Frontal cortex (tissue), 4 donors: ENCODE measurements around the gene IQGAP2. TPM values are rescaled to one million over a fixed set of nuclear protein-coding genes. Genes with fewer than 3 reads are reported as not detected.
"Not testable (repeated sequence)": the region's sequence is repeated elsewhere in the genome, so short reads cannot be mapped to it uniquely, and the experiment has no call there.

Source experiments
- DNase-seq, 2 donors: peaks; one replicate each; pipeline ENCODE4 v3.0.0; 2012; ENCODE audit warnings: low spot score in 2 of 2
- FAIRE-seq: peaks from 2 replicates; lab custom pipeline; 2012; peaks lifted over from hg19 to GRCh38; lab: Jason Lieb, UNC
- total RNA-seq: library from RNA; depleted of rRNA; stranded (reverse); fragments of >200 nt; gene quantifications from one replicate; pipeline ENCODE4 v1.2.3, GENCODE V29; 2014
- donor health status: control.
- donor health status: control.
- donor health status: control.

IQGAP2 gene
- total RNA-seq, 1 donor from 2014 or later, result 9.4 TPM

DNA sequence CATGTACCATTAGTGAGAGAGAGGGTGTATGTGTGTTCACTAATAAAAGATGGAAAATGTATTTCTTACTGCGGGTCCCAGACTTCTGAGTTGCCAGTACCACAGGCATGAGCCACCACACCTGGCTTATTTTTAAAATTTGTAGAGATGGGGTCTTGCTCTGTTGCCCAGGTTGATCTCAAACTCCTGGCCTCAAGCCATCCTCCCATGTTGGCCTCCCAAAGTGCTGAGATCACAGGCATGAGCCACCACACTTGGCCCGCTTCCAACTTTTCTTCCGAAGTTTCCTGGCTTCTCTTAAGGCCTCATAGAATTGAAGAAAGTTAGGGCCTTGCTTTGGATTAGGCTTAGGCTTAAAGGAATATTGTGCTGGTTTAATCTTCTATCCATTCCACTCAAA, 260.5 kb downstream of the IQGAP2 start:
- DNase-seq (no peak), FAIRE-seq (no peak)

DNA sequence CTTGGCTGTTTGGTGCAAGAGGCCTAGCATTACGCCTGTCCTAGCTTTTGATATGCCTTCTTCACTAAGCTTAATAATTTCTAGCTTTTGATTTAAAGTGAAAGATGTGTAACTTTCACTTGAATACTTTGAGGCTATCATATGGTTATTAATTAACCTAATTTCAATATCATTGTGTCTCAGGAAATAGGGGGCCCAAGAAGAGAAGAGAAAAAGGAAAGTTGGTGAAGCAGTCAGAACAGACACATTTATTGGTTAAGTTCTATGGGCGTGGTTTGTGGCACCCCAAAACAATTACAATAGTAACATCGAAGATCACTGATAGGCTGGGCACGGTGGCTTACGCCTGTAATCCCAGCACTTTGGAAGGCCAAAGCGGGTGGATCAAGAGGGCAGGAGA, 261.0 kb downstream of the IQGAP2 start:
- no peak for DNase-seq
- no peak for FAIRE-seq

DNA sequence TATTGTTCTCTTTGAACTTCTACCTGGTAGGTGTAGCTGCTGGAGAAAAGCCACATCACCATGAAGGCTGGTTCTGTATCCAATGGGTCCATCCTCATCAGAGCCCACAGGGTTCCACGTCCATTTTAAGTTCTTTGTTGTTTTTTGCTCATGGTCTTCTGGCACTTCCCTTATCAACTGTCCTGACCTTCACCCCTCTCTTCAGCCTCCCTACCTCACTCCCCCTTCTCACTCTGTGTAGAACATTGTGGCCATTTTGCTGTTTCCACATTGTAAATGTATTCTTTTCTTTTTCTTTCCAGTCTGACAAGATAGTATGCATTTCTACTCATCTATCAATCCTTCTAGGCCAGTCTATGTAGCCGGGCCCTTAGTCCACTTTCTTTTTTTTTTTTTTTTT, 264.4 kb downstream of the IQGAP2 start:
- no peak for DNase-seq
- FAIRE-seq, result no peak

DNA sequence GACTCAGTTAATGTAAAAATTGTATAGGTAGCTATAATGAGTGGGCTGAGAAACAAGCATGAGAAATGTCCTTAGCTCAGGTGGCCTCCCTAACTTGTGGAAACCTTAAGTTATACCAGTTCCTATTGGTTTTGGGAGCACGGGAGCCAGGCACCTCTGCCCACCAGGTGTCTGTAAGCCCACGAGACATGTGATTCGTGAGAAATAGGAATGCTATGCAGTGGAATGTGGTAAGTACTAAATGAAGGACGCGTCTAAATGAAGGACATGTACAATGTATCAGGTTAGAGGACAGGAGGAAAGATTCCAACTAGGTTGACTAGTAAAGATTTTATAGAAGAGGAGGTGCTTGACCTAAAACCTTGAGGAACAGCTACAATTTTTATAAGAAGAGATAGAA, 266.2 kb downstream of the IQGAP2 start:
- no peak for FAIRE-seq
- DNase-seq, result no peak

DNA sequence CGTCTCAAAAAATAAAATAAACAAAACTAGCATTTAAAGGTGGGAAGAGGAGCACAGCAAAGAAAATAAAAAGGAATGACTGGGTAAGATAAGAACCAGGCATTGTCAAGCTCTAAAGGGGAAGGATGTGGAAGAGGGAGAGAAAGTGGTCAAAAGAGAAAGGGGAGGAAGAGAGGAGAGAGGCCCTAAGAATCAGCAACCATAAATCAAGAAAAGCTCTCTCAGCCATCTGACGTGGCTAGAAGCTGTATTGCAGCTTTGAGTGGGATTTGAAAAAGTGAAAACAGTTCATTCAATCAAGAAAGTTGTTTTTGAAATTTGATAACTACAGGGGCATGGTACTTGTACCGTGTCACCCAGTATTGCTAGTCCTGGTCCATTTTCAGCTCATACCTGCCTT, 267.4 kb downstream of the IQGAP2 start:
- DNase-seq, result no peak
- FAIRE-seq, result no peak

DNA sequence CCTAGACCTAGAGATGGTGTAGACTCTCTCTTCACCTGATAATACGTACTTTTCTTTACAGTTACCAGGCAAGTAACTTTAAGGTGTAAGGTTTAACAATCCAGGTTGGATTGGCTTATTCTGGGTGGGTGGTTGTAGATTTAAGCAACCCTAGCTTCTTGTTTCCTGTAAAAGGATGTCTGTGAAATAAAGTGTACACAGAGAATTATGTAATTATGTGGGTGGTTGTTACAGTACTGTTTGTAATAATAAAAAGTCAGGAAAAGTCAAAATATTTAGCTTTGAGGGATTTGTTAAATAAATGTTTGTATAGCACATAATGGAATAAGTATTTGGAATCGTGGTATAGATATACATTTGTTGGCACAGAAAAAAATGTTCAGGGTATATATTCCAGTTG, 269.2 kb downstream of the IQGAP2 start:
- no peak for DNase-seq
- no peak for FAIRE-seq

DNA sequence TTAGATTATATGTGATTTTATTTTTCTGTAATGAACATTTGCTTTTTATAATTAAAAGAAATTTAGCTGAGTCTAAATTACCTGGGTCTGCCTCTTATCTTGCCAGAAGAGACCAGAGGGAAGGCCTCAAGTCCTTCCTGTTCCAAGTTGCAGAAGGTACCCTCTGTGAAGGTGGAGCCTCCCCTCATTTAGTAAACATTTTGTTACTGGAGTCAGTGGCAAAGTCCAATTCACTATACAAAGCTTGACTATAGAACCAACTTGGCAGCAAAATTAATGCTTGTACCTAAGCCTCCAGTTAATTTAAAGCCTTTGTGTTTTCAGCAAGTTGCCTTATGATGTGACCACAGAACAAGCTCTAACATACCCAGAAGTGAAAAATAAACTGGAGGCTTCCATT, 270.0 kb downstream of the IQGAP2 start:
- DNase-seq (no peak), FAIRE-seq (no peak)

DNA sequence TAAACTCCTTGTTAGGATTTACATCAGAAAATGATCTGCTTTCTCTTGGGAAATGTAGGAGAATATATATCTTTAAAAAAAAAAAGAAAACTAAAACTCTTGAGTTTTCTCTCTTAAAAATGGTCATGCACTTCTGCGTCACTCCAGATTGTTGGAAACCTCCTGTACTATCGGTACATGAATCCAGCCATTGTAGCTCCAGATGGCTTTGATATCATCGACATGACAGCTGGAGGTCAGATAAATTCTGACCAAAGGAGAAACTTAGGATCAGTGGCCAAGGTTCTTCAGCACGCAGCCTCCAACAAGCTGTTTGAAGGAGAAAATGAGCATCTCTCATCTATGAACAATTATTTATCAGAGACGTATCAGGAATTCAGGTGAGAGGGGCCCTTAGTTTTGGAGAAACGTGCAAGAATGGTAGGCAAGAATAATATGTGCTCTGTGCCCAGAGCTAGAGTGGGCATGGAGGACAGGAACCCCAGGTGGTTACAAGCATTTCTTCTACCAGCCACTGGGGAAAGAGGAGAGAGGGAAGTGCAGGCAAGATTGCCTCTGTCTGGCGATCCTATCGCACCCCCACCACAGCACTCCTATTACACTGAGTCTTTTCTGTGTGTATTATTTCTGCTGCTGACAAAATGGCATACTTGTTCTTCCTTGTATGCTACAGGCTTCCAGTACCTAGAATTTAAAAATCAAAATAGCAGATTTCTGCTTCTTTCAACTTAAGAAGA, 271.4 kb downstream of the IQGAP2 start:
- FAIRE-seq, result no peak

DNA sequence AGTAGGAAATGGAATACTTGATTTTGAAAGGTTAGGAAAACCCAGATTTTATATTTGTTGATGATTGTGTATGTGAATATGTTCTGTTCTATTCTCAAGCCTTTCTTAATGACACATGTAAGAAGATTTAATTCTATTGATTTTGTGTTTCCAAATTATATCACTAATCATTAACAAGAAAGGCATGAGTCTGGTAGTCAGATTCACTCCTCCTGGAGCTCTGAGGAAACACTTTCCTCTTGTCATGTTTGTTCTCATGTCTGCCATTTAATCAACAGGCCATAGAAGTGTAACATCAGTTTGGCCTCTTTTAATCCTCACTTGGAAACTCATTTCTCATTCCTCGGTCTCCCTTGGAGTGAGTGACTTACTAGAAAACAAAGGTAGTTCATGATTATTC, 272.3 kb downstream of the IQGAP2 start:
- no peak for DNase-seq
- FAIRE-seq, result no peak

More for the DNA sequence above, 271.4 kb downstream of the IQGAP2 start:
- no peak for DNase-seq

DNA sequence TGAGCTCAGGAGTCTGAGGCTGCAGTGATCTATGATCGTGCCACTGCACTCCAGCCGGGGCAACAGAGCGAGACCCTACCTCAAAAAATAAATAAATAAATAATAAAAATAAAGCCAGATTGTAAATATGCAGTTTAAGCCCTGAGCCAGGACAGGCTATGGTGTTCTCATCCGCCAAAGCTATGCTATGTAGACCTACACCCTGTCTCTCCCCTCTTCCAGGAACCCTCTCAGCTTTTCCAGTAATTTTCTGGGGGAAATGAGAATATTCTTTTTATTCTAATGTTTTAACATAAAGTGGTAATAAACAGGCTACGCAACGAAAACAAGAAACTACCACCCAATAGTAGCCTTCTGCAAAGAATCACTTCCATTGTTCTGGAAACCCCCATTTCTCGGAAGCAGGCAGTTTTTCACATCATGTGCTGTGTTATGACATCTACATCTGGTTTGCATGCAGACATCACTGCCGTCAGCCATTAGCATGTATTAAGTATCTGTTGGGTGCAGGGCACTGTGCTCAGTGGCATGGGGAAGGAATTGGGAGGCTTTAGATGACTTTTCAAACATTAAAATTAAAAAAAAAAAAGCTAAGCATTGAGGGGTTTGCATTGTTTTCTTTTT, 274.9 kb downstream of the IQGAP2 start:
- FAIRE-seq (no peak), DNase-seq (no peak)

DNA sequence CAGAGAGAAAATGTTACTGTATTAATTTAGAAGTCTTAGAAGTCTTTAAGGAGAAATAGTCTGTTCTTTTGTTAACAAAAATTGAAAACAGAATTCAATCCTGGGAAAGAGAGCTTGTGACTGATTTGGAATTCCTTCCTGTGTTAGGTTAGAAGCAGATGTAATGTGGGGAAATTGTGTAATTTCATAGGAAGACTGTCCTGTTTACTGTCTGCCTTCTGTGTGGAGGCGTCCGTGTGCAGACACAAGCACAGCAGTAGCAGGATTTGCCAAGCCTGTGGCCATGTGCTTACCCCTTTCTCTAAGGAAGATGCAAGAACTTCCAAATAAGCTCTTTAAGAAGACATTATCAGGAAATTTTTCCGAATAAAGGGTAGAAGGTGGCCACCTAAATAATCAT, 276.1 kb downstream of the IQGAP2 start:
- DNase-seq (no peak), FAIRE-seq (no peak)

DNA sequence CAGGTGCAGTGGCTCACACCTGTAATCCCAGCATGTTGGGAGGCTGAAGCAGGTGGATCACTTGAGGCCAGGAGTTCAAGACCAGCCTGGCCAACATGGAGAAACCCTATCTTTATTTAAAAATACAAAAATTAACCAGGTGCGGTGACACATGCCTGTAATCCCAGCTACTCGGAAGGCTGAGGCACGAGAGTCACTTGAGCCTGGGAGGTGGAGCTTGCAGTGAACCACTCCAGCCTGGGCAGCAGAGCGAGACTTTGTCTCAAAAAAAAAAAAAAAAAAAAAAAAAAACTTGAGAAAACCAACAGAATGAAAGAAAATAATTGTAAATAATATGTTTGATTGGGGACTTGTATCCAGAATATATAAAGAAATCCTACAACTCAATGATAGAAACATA, 277.7 kb downstream of the IQGAP2 start:
- DNase-seq, FAIRE-seq: not testable (repeated sequence)

DNA sequence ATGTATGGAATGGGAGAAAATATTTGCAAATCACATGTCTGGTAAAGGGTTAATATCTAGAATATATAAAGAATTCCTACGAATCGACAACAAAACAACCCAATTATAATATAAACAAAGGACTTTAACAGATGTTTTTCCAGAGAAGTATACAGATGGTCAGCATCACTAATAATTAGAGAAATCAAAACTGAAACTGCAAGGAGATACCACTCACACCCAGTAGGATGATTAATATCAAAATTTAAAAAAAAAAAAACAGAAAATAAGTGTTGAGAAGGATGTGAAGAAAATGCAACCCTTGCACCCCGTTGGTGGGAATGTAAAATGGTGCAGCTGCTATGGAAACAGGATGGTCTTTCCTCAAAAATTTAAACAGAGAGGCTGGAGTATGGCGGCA, 278.2 kb downstream of the IQGAP2 start:
- DNase-seq (no peak), FAIRE-seq (no peak)

DNA sequence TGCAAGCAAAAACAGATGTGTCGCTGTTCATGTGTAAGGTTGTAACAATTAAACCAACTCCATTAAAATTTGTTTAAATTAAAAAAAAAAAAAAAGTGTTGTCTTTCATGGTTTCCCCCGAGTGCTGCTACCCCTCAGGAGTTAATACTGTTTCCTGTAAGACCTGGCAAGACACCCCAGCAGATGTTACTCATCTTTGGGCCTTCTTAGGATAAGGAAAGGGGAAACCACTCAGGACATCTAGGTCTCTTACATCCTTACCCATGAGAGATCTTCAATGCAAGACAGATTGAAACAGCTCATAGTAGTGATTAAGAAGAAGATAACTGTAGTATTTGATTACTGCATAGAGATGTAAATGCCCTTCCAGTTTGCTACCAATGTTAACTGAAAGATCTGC, 279.3 kb downstream of the IQGAP2 start:
- DNase-seq (no peak), FAIRE-seq (no peak)

DNA sequence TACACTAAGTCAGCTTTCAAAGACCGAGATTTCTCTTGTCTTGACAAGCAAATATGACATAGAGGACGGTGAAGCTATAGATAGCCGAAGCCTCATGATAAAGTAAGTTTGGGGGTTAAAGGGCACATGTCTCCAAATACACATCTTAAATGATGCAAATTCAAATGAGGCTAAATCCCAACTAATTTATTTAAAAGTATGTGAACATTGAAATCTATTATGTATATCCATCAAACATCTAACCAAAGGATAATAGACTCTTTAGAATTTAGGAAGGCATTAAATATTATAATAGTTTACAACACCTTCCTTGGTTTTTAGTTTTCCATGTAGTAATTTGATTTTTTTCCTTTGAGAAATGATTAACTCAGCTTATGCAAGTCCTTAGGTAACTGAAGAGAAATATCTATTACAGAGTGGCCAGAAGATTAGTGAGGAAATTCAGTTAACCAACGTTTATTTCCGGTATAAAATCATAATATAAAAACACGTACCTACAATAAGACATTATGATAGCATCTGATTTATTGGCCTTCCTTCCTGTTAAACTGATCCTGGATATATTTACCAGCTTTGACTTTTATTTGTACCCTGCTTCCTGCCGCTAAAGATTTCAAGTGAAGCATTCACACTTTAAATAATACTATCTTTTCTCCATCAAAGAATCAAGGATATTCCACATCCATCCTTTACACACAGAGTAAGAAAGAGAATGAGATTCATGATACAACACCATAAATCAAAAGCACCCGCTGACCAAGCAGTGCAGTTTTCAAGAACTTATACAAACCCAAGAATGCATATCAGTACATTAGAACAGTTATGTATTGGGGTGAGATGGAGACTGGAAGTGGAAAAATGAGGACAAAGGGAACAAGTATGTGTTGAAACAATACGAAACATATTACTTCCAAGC, 281.0 kb downstream of the IQGAP2 start:
- FAIRE-seq, result no peak
- no peak for DNase-seq

DNA sequence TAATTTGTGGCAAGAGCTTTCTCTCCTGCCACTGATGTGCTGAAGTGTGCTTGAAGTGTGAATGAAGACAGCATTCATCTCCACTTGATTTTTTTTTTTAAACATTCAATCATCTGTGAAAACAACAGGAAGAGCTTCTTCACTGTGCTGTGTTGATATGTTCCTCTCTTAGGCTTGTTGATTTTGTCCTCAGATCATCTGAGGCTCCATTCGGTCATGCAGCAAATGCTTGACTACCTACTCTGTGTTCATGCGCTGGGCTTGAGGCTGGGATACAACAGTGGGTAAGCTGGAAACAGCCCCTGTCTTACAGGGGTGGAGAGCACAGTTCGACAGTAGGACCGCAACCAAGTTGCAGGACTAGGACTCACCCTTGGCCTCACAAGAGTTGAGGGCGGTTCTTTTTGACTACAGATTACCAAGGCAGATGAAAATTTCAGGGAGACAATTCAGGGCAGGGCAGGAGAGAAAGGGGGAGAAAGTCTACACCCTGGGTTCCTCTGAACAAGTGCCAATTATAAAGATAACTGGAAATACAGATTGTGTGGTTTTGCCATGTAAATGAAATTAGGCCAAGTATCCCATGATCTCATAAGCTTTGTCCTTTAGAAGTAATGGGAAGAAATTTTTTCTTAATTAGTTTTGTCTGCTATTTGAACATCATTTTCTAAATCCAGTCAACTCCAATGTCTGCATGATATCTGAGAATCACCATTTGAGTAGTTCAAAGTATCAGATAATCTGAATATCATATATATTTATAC, 281.9 kb downstream of the IQGAP2 start:
- DNase-seq (no peak), FAIRE-seq (no peak)

DNA sequence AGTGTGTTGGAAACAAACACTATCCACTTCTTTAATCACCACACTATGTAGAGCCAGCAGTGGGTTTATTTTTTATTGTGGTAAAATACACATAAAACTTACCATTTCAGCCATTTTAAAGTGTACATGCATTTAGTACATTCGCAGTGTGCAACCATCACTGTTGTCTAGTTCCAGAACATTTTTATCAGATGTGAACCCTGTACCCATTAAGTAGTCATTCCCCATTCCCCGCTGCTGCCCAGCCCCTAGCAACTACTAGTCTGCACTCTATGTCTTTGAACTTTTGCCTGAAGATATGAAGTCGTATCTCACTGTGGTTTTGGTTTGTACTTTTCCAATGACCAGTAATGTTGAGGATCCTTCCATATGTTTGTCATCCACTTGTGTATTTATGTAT, 282.6 kb downstream of the IQGAP2 start:
- DNase-seq, result no peak

DNA sequence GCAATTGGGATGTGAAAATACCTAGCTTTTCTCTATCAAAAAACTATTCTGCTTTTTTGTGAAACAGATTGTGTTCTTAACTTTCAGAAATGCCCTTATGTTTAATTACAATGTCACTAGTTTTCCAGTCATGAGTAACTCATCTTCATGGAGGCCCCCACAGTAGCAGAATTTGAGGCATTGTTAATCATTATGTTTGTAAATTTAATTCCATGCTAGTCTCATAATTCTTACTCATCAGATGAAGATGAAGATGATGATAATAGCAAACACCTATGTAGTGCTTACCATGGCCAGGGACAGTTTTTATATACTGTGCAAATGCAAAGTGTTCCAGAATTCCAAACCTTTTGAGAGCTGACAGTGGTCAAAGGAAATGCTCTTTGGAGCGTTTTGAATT, 285.1 kb downstream of the IQGAP2 start:
- DNase-seq (no peak), FAIRE-seq (no peak)

More for the DNA sequence above, 282.6 kb downstream of the IQGAP2 start:
- no peak for FAIRE-seq

DNA sequence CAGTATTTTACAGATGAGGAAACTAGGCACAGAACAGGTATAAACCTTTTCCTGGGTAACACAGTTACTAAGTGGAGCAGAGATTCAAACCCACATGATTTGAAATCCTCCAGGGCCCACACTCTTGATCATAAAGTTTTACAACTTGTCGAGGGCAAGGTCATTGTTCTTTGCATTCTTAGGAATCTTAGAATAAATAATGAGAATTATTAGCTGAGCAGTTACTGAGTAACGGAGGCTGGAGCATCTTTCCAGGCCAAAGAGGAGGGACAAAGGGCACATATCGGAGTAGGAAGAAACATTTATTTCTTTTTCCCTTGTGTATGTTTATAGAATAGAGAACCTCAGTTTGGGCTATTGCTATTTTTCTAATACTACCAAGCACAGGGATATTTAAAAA, 285.8 kb downstream of the IQGAP2 start:
- DNase-seq, result no peak
- FAIRE-seq, result no peak
